Lung (tissue), 12 donors: ENCODE results near the gene STIMATE. TPM values are rescaled to one million over a fixed set of nuclear protein-coding genes. Genes with fewer than 3 reads are reported as not detected.

ENCODE experiments used
- ATAC-seq: fragments of 200-7000 bp; cut with Tn5 transposase; one replicate; pipeline ENCODE4 v1.9.1; 2020; ENCODE audit warnings: moderate number of reproducible peaks; ENCODE audit not compliant: insufficient read depth, low FRiP score
- DNase-seq, 3 donors: peaks; one replicate each; pipeline ENCODE4 v3.0.0-alpha.2; 2013 to 2017
- H3K27ac ChIP-seq, 2 donors: one replicate each; pipeline ENCODE4 v1.5.1; 2013; ENCODE audit warnings: mild to moderate bottlenecking in 2 of 2, moderate library complexity in 2 of 2, control low read depth in 1 of 2, inconsistent platforms in 1 of 2, low read depth in 1 of 2, low read length in 1 of 2
- H3K27me3 ChIP-seq, 3 donors: one replicate each; pipeline ENCODE4 v1.5.1; 2013; ENCODE audit warnings: low read length in 2 of 3; ENCODE audit not compliant: control insufficient read depth in 3 of 3, insufficient read depth in 3 of 3
- H3K36me3 ChIP-seq, 4 donors: one replicate each; pipeline ENCODE4 v1.5.1; 2013; ENCODE audit warnings: low read length in 4 of 4, mild to moderate bottlenecking in 1 of 4, moderate library complexity in 1 of 4; ENCODE audit not compliant: control insufficient read depth in 4 of 4, insufficient read depth in 4 of 4
- H3K4me1 ChIP-seq, 5 donors: one replicate each; pipeline ENCODE4 v1.5.1; 2013; ENCODE audit warnings: low read length in 5 of 5, mild to moderate bottlenecking in 2 of 5, moderate library complexity in 1 of 5; ENCODE audit not compliant: control insufficient read depth in 5 of 5, insufficient read depth in 5 of 5
- H3K4me3 ChIP-seq: one replicate; pipeline ENCODE4 v1.5.1; 2013; ENCODE audit warnings: mild to moderate bottlenecking, control low read depth, moderate library complexity
- H3K9ac ChIP-seq, 2 donors: one replicate each; pipeline ENCODE4 v1.5.1; 2013; ENCODE audit warnings: low read length in 2 of 2, control low read depth in 1 of 2; ENCODE audit not compliant: insufficient read depth in 1 of 2
- H3K9me3 ChIP-seq, 4 donors: one replicate each; pipeline ENCODE4 v1.5.1; 2013; ENCODE audit warnings: low read length in 3 of 4, mild to moderate bottlenecking in 1 of 4, moderate library complexity in 1 of 4; ENCODE audit not compliant: control insufficient read depth in 4 of 4, insufficient read depth in 3 of 4
- CTCF ChIP-seq: IDR thresholded peaks from 2 replicates; pipeline ENCODE4 v1.5.1; 2012; ENCODE audit warnings: mild to moderate bottlenecking; ENCODE audit errors: control extremely low read depth, extremely low read depth
- WGBS, 2 donors: extraction: QIAGEN DNeasy Blood & Tissue Kit; methylation state at CpG; one replicate each; pipeline ENCODE4 v1.1.7; 2013; 5-methylcytosine and 5-hydroxymethylcytosine counted together
- polyA plus RNA-seq, 2 donors: library from polyadenylated mRNA; stranded (reverse); fragments of 200-250 nt; gene quantifications; one replicate each; pipeline ENCODE4 v1.2.1, GENCODE V29; 2013
- total RNA-seq, 2 donors: library from RNA; depleted of rRNA in 1 of 2; stranded (reverse); fragments of >200 nt in 1 of 2; gene quantifications; one replicate each; pipeline ENCODE4 v1.2.1, GENCODE V29; 2014 to 2021
- donor health status: control.
- donor health status: control.
- donor health status: Bipolar disorder and iron deficiency.
- donor health status: healthy.
- donor health status: DM: yes; HTN: yes; CAD: no.

STIMATE gene
- total and polyA plus RNA-seq, 4 donors = 18.6 to 62.5 (median 20.5) TPM

- 87 to 96% methylated on average over 3 of the region's 3 CpGs for WGBS, 2 donors
- no peak overlapping the region for H3K27ac ChIP-seq
- H3K4me1 ChIP-seq = peaks cover 0 to 11% (median 3%) of the 10 kb centered on the region in 5 donors
- DNase-seq (no peak), ATAC-seq (no peak)
- TF ChIP-seq CTCF = no peak
- H3K36me3 ChIP-seq = peaks cover 0 to 2% (median 0%) of the 10 kb centered on the region in 4 donors
- H3K4me3 ChIP-seq = no peak overlapping the region
- H3K27me3 ChIP-seq = no peaks in the 10 kb centered on the region
- no peaks in the 10 kb centered on the region for H3K9me3 ChIP-seq
- no peak overlapping the region for H3K9ac ChIP-seq
Measured at GRCh38 chr3:52829482-52829881, 67.9 kb downstream of the STIMATE start.

- WGBS, 2 donors = 69 to 85% methylated on average over 10 of the region's 10 CpGs
- Histone ChIP-seq H3K9ac (no peak overlapping the region), H3K27me3 (no peaks in the 10 kb centered on the region), H3K36me3 (peaks cover 0 to 12% (median 1%) of the 10 kb centered on the region in 4 donors), H3K4me3 (no peak overlapping the region), H3K4me1 (peaks cover 0 to 6% (median 0%) of the 10 kb centered on the region in 5 donors), H3K27ac (no peak overlapping the region), H3K9me3 (no peaks in the 10 kb centered on the region)
- DNase-seq = no peak
- no peak for ATAC-seq
- no peak for TF ChIP-seq CTCF
Measured at GRCh38 chr3:52827866-52828376, 69.4 kb downstream of the STIMATE start.

DNA sequence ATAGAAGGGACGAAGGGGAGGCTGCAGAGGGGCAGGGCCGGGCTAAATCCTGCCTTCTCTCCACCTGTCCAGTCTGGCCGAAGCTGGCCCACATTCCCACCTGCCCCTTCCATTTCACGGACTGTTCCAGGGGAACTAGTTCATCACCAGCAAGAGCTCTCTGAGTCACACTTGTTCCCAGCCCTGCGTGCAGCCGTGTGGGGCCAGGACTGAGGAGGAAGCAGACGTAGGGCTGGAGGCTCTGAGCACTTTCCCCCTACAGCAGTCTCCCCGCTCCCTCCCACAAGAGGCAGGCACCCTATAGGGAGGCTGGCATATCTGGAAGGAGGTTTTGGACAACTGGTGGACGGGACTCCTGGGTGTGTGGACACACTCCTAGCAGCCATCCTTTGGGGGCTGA, 69.9 kb downstream of the STIMATE start:
- DNase-seq (no peak), ATAC-seq (no peak)
- H3K9me3 ChIP-seq = no peaks in the 10 kb centered on the region
- H3K27ac ChIP-seq = no peak overlapping the region
- peaks cover 0 to 6% (median 0%) of the 10 kb centered on the region in 5 donors for H3K4me1 ChIP-seq
- no peak for TF ChIP-seq CTCF
- H3K27me3 ChIP-seq = no peaks in the 10 kb centered on the region
- no peak overlapping the region for H3K9ac ChIP-seq
- no peak overlapping the region for H3K4me3 ChIP-seq
- H3K36me3 ChIP-seq = peaks cover 0 to 12% (median 1%) of the 10 kb centered on the region in 4 donors
- 71 to 73% methylated on average over 9 of the region's 9 CpGs for WGBS, 2 donors

GRCh38 chr3:52824037-52824436, 73.3 kb downstream of the STIMATE start:
- no peak for ATAC-seq

More at GRCh38 chr3:52824037-52824436, 73.3 kb downstream of the STIMATE start:
- Histone ChIP-seq H3K36me3 (peaks cover 0 to 12% (median 1%) of the 10 kb centered on the region in 4 donors), H3K9ac (no peak overlapping the region), H3K27me3 (no peaks in the 10 kb centered on the region), H3K9me3 (no peaks in the 10 kb centered on the region), H3K27ac (no peak overlapping the region), H3K4me3 (no peak overlapping the region), H3K4me1 (peaks cover 0 to 6% (median 0%) of the 10 kb centered on the region in 5 donors)
- no peak for TF ChIP-seq CTCF
- no peak for DNase-seq
- WGBS, 2 donors = 93 to 95% methylated on average over 10 of the region's 10 CpGs
